ENCODE measurements around the gene TSPAN3. TPM values are rescaled to one million over a fixed set of nuclear protein-coding genes. Genes with fewer than 3 reads are reported as not detected.

TSPAN3 gene
- total RNA-seq, 1 donor from 2014 or later: 252 TPM

DNA sequence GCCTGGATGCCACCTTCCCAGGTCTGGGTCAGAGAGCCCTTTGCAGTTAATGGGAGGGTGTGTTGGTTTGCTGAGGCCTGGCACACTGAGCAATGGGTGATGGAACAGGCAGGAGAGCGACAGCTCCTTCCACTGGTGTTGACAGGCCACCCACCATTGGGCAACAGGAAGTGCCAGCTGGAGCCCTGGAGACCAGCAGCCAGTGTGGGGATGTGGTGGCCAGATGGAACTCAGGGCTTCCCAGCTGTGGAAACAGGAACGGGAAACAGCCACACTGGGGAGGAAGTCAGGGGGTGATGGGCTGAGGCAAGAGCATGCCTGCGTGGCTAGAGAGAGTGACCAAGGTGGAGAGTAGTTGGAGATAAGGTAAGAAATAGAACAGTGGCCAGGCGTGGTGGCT is 66.7 kb downstream of the TSPAN3 start:
- TF ChIP-seq, protein P1, sequence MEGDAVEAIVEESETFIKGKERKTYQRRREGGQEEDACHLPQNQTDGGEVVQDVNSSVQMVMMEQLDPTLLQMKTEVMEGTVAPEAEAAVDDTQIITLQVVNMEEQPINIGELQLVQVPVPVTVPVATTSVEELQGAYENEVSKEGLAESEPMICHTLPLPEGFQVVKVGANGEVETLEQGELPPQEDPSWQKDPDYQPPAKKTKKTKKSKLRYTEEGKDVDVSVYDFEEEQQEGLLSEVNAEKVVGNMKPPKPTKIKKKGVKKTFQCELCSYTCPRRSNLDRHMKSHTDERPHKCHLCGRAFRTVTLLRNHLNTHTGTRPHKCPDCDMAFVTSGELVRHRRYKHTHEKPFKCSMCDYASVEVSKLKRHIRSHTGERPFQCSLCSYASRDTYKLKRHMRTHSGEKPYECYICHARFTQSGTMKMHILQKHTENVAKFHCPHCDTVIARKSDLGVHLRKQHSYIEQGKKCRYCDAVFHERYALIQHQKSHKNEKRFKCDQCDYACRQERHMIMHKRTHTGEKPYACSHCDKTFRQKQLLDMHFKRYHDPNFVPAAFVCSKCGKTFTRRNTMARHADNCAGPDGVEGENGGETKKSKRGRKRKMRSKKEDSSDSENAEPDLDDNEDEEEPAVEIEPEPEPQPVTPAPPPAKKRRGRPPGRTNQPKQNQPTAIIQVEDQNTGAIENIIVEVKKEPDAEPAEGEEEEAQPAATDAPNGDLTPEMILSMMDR (IDR thresholded peaks at IDR 0.05; ENCODE audit: insufficient read depth, low read length, poor library complexity, severe bottlenecking): no peak
- DNase-seq (ENCODE audit: low read depth): no peak
- Histone ChIP-seq H3K36me3 (ENCODE audit: control insufficient read depth, insufficient read depth, low read length) (no peaks in the 10 kb centered on the region), H3K4me3 (ENCODE audit: low read depth, low read length) (no peak overlapping the region), H3K27me3 (ENCODE audit: control insufficient read depth, insufficient read depth, low read length) (no peaks in the 10 kb centered on the region)

DNA sequence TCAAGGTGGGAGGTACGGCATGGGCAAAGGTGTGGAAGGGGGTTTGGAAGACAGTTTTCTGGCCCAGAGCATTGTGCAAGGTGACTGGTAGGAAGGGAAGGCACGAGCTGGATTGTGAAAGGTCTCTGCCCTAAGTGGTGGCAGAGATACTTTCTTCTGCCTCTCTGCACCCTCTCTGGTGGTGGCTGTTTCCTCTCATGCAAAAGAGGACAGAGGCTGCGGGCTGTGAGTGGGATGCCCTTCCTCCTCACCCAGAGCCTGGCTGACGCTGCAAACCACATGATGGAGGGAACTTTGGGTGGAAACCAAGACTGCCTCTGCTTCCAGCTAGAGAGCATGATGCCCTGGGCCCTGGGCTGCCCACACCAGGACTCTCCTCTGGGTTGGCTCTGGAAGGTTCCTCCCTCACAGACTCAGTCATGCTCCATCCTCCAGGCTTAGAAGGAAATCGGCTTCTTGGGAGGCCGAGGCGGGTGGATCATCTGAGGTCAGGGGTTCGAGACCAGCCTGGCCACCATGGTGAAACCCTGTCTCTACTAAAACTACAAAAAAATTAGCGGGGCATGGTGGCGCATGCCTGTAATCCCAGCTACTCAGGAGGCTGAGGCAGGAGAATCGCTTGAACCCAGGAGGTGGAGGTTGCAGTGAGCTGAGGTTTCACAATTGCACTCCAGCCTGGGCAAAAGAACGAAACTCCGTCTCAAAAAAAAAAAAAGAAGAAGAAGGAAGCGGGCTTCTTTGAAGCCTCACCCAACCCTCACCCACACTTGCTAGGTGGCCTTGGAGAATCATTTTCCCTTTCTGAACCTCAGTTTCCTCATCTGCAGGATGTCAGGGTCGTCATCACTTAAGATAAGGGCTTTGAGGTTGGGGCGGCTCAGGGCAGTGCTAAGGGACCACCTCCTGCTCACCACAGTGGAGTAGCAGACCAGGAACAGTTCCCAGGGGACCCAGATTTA is 67.7 kb downstream of the TSPAN3 start:
- Histone ChIP-seq H3K36me3 (ENCODE audit: control insufficient read depth, insufficient read depth, low read length) (no peaks in the 10 kb centered on the region), H3K4me3 (ENCODE audit: low read depth, low read length) (no peak overlapping the region), H3K27me3 (ENCODE audit: control insufficient read depth, insufficient read depth, low read length) (no peaks in the 10 kb centered on the region)
- TF ChIP-seq, protein P1 (IDR thresholded peaks at IDR 0.05; ENCODE audit: insufficient read depth, low read length, poor library complexity, severe bottlenecking): no peak
- DNase-seq (ENCODE audit: low read depth): no peak

DNA sequence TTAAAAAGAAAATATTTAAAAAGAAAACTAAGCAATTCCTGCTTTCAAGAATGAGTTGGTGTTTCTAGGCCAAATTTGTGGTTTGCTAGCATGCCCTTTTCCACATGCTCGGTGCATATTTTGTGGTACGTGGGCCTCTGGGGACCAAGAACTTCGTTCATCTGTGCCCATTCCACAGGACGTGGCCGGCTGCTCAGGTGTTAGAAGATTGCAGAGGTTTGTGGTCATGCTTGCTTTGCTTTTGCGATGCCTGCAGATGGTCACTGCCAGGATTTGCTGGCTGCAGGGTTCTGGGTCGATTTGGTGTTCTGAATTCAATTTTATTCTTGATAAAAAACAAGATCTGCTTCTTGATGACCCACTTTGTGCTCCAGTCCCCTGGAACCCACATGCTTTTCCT is 68.5 kb downstream of the TSPAN3 start:
- Histone ChIP-seq H3K36me3 (ENCODE audit: control insufficient read depth, insufficient read depth, low read length) (no peaks in the 10 kb centered on the region), H3K27me3 (ENCODE audit: control insufficient read depth, insufficient read depth, low read length) (no peaks in the 10 kb centered on the region), H3K4me3 (ENCODE audit: low read depth, low read length) (no peak overlapping the region)
- no peak for DNase-seq (ENCODE audit: low read depth)
- TF ChIP-seq, protein P1 (IDR thresholded peaks at IDR 0.05; ENCODE audit: insufficient read depth, low read length, poor library complexity, severe bottlenecking): no peak

DNA sequence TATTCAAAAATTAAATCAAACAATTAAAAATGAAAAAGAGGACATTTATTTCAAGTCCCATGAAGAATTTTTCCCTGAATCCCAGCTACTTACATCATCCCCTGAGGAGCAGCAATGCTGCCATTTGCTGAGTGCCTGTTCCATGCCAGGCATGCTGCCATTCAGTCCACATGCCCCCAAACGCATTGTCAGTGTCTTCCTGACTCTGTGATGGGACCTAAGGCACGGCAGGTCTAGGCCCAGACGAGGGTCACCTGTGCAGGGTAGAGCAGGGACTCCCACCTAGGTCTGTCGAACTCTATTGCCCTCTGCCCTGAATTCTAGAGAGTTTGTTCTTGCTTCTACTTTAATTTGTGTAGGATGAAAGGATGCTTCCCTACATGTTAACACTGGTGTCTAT is 68.9 kb downstream of the TSPAN3 start:
- Histone ChIP-seq H3K36me3 (ENCODE audit: control insufficient read depth, insufficient read depth, low read length) (no peaks in the 10 kb centered on the region), H3K27me3 (ENCODE audit: control insufficient read depth, insufficient read depth, low read length) (no peaks in the 10 kb centered on the region), H3K4me3 (ENCODE audit: low read depth, low read length) (no peak overlapping the region)
- TF ChIP-seq, protein P1 (IDR thresholded peaks at IDR 0.05; ENCODE audit: insufficient read depth, low read length, poor library complexity, severe bottlenecking): no peak
- no peak for DNase-seq (ENCODE audit: low read depth)

DNA sequence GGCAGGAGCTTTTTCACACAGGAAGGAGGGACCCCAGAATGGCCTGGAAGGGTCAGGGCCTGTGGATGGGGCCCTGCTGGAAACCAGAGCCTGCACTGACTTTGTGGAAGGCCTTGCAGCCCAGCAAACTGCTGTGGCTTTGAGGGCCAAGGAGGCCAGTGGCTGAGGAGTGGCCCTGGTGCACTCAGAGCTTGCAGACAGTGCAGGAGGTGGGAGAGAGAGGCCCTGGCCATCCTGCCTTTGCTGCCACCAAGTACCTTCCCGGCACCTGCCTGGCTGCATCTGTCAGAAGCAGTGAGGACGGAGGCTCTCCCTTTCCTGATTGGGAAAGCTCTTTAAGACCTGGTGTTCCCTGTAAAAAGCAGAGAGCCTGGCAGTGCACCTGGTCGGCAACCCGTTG is 69.6 kb downstream of the TSPAN3 start:
- TF ChIP-seq, protein P1 (IDR thresholded peaks at IDR 0.05; ENCODE audit: insufficient read depth, low read length, poor library complexity, severe bottlenecking): no peak
- no peak for DNase-seq (ENCODE audit: low read depth)
- Histone ChIP-seq H3K36me3 (ENCODE audit: control insufficient read depth, insufficient read depth, low read length) (no peaks in the 10 kb centered on the region), H3K27me3 (ENCODE audit: control insufficient read depth, insufficient read depth, low read length) (no peaks in the 10 kb centered on the region), H3K4me3 (ENCODE audit: low read depth, low read length) (no peak overlapping the region)
